HepG2 (cell line): Measurements from ENCODE around the gene C1QTNF6. TPM values are rescaled to one million over a fixed set of nuclear protein-coding genes. Genes with fewer than 3 reads are reported as not detected.

Experiments used
- AKAP8 ChIP-seq: sonication (generic); formaldehyde crosslinking; IDR thresholded peaks from 2 replicates; pipeline ENCODE4 v1.5.1; 2020; ENCODE audit warnings: mild to moderate bottlenecking, missing genetic modification reagents
- ATRX ChIP-seq: sonication (generic); formaldehyde crosslinking; IDR thresholded peaks from 2 replicates; pipeline ENCODE4 v1.4.0; 2020; ENCODE audit warnings: missing genetic modification reagents, borderline replicate concordance
- CAMTA2 ChIP-seq: sonication (generic); formaldehyde crosslinking; IDR thresholded peaks from 2 replicates; pipeline ENCODE4 v1.4.0; 2020; ENCODE audit warnings: mild to moderate bottlenecking, missing genetic modification reagents, borderline replicate concordance
- FOXM1 ChIP-seq: sonication (generic); formaldehyde crosslinking; IDR thresholded peaks from 2 replicates; pipeline ENCODE4 v1.5.0; 2020; ENCODE audit warnings: missing genetic modification reagents
- FOXP4 ChIP-seq: sonication (generic); formaldehyde crosslinking; IDR thresholded peaks from 2 replicates; pipeline ENCODE4 v1.4.0; 2020; ENCODE audit warnings: missing genetic modification reagents
- HES4 ChIP-seq: sonication (generic); formaldehyde crosslinking; IDR thresholded peaks from 2 replicates; pipeline ENCODE4 v1.9.0; 2021; ENCODE audit warnings: mild to moderate bottlenecking, missing genetic modification reagents, borderline replicate concordance
- KDM2A ChIP-seq: sonication (generic); formaldehyde crosslinking; IDR thresholded peaks from 2 replicates; pipeline ENCODE4 v1.4.0; 2020; ENCODE audit warnings: low read depth, missing genetic modification reagents, borderline replicate concordance
- MYC ChIP-seq: sonication (generic); formaldehyde crosslinking; IDR thresholded peaks from 2 replicates; pipeline ENCODE4 v1.9.0; 2021; ENCODE audit warnings: missing genetic modification reagents, borderline replicate concordance
- SCMH1 ChIP-seq: sonication (generic); formaldehyde crosslinking; IDR thresholded peaks from 2 replicates; pipeline ENCODE4 v1.9.0; 2021; ENCODE audit warnings: missing genetic modification reagents, mild to moderate bottlenecking, borderline replicate concordance
- SP5 ChIP-seq: IDR thresholded peaks from 2 replicates; pipeline ENCODE4 v1.6.1; 2016; ENCODE audit warnings: low read depth, borderline replicate concordance
- TCF12 ChIP-seq, 2 experiments: fragments of 450-650 bp in 1 of 2; sonication (generic) in 1 of 2; formaldehyde crosslinking in 1 of 2; IDR thresholded peaks; 2 replicates each; pipeline versions ENCODE4 v1.6.1 to v1.8.0; 2017 to 2022; ENCODE audit warnings: antibody characterized with exemption in 1 of 2, mild to moderate bottlenecking in 1 of 2, missing genetic modification reagents in 1 of 2, moderate library complexity in 1 of 2
- TFDP1 ChIP-seq: IDR thresholded peaks from 2 replicates; pipeline ENCODE4 v1.6.1; 2016; ENCODE audit warnings: missing compliant biosample characterization, missing genetic modification reagents, borderline replicate concordance
- ZBTB21 ChIP-seq: sonication (generic); formaldehyde crosslinking; IDR thresholded peaks from 2 replicates; pipeline ENCODE4 v1.4.0; 2020; ENCODE audit warnings: missing genetic modification reagents
- ZNF614 ChIP-seq: IDR thresholded peaks from 2 replicates; pipeline ENCODE4 v1.6.1; 2018; ENCODE audit warnings: missing biosample characterization, missing genetic modification reagents, inconsistent platforms, borderline replicate concordance
- ZNF709 ChIP-seq: sonication (generic); formaldehyde crosslinking; IDR thresholded peaks from 2 replicates; pipeline ENCODE4 v1.5.0; 2020; ENCODE audit warnings: mild to moderate bottlenecking, missing genetic modification reagents
- ZNF710 ChIP-seq: sonication (generic); formaldehyde crosslinking; IDR thresholded peaks from 2 replicates; pipeline ENCODE4 v1.5.0; 2020; ENCODE audit warnings: mild to moderate bottlenecking, missing genetic modification reagents, borderline replicate concordance
- ZNF713 ChIP-seq: sonication (generic); formaldehyde crosslinking; IDR thresholded peaks from 2 replicates; pipeline ENCODE4 v1.4.0; 2020; ENCODE audit warnings: mild to moderate bottlenecking, missing genetic modification reagents
- ZNF737 ChIP-seq: sonication (generic); formaldehyde crosslinking; IDR thresholded peaks from 2 replicates; pipeline ENCODE4 v1.5.0; 2020; ENCODE audit warnings: missing genetic modification reagents, mild to moderate bottlenecking, borderline replicate concordance
- polyA plus RNA-seq, 8 experiments: library from polyadenylated mRNA; depleted of rRNA in 3 of 8; stranded (reverse) in 7 of 8; unstranded in 1 of 8; fragments of >200 nt; fragmentation: Illumina TruSeq in 4 of 8; extraction: Trizol in 4 of 8; gene quantifications; 2 replicates each; pipeline versions ENCODE4 v1.2.1 to v1.2.3, GENCODE V29; 2011 to 2016; ENCODE audit warnings: low read depth in 4 of 8, missing spikeins in 1 of 8, mixed read lengths in 1 of 8; ENCODE audit not compliant: insufficient read depth in 1 of 8
- total RNA-seq, 5 experiments: library from RNA; depleted of rRNA; stranded (reverse); fragments of >200 nt; fragmentation: Illumina TruSeq; extraction: Trizol; gene quantifications; 2 replicates each; pipeline ENCODE4 v1.2.3, GENCODE V29; 2016; ENCODE audit warnings: low read depth in 1 of 5
- TF ChIP-seq, protein P1 (sequence below): sonication (generic); formaldehyde crosslinking; IDR thresholded peaks from 2 replicates; pipeline ENCODE4 v1.4.0; 2020; ENCODE audit warnings: missing genetic modification reagents, low read depth, mild to moderate bottlenecking, borderline replicate concordance

Gene C1QTNF6
- total and polyA plus RNA-seq, 2 of the 13 experiments (the other 11 are each of a cell fraction or from before 2014, with no cell fraction given): 2.7 to 6.9 TPM

GRCh38 chr22:37199103-37199759, 11.2 kb upstream of the C1QTNF6 start (continued):
- TF ChIP-seq, protein P1, sequence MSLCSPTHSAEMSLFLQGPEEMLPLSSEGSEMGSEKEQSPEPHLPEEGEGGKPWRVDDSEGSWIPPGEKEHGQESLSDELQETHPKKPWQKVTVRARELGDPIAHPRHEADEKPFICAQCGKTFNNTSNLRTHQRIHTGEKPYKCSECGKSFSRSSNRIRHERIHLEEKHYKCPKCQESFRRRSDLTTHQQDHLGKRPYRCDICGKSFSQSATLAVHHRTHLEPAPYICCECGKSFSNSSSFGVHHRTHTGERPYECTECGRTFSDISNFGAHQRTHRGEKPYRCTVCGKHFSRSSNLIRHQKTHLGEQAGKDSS (CRISPR knock-in tag): peak; percentile 28; the same call in 1 of the 2 replicates
- TF ChIP-seq SCMH1 (CRISPR knock-in tag): no peak
- TF ChIP-seq ZNF614 (CRISPR knock-in tag): peak; percentile 40; the same call in 1 of the 2 replicates
- peak; percentile 78 for TF ChIP-seq KDM2A (CRISPR knock-in tag)
- TF ChIP-seq ZNF713 (CRISPR knock-in tag): no peak
- peak; percentile 77 for TF ChIP-seq ZNF709 (CRISPR knock-in tag)
- TF ChIP-seq ATRX (CRISPR knock-in tag): no peak
- peak; percentile 91 for TF ChIP-seq TFDP1 (CRISPR knock-in tag)
- peak; percentile 59; the same call in 1 of the 2 replicates for TF ChIP-seq SP5
- no peak; the same call in 1 of the 2 replicates for TF ChIP-seq HES4 (CRISPR knock-in tag)
- no peak for TF ChIP-seq TCF12 (IDR thresholded peaks at IDR 0.05)
- no peak for TF ChIP-seq TCF12 (CRISPR knock-in tag; IDR thresholded peaks at IDR 0.05)
- TF ChIP-seq MYC (CRISPR knock-in tag): peak; percentile 98
- no peak for TF ChIP-seq FOXM1 (CRISPR knock-in tag)
- no peak for TF ChIP-seq ZBTB21 (CRISPR knock-in tag)
- peak; percentile 19; the same call in 1 of the 2 replicates for TF ChIP-seq FOXP4 (CRISPR knock-in tag)
- peak; percentile 27; the same call in 1 of the 2 replicates for TF ChIP-seq AKAP8 (CRISPR knock-in tag)
- TF ChIP-seq ZNF710 (CRISPR knock-in tag): no peak
- no peak; the same call in 1 of the 2 replicates for TF ChIP-seq ZNF737 (CRISPR knock-in tag)
- no peak; the same call in 1 of the 2 replicates for TF ChIP-seq CAMTA2
